ENCODE measurements around the gene ASIP. TPM values are rescaled to one million over a fixed set of nuclear protein-coding genes. Genes with fewer than 3 reads are reported as not detected.
A peak's percentile ranks its signal among the peaks of the same experiment; 100 is the strongest.
"Not testable (repeated sequence)": the region's sequence is repeated elsewhere in the genome, so short reads cannot be mapped to it uniquely, and the experiment has no call there.

ASIP gene
- total RNA-seq, 1 donor from 2014 or later, result not detected

GRCh38 chr20:34220561-34220960 lies 20.7 kb upstream of the ASIP start:
- DNase-seq (ENCODE audit: low read depth) (peak; percentile 67), FAIRE-seq (no peak)
- Histone ChIP-seq H3K4me3 (ENCODE audit: low read depth, low read length) (no peak overlapping the region), H3K36me3 (ENCODE audit: control insufficient read depth, insufficient read depth, low read length) (no peaks in the 10 kb centered on the region), H3K27me3 (ENCODE audit: control insufficient read depth, insufficient read depth, low read length) (no peaks in the 10 kb centered on the region)
- no peak for TF ChIP-seq CTCF (IDR thresholded peaks at IDR 0.05; ENCODE audit: insufficient read depth, low read length, severe bottlenecking)

- FAIRE-seq (no peak), DNase-seq (ENCODE audit: low read depth) (peak; percentile 70)
- no peak for TF ChIP-seq CTCF (IDR thresholded peaks at IDR 0.05; ENCODE audit: insufficient read depth, low read length, severe bottlenecking)
- Histone ChIP-seq H3K27me3 (ENCODE audit: control insufficient read depth, insufficient read depth, low read length) (no peaks in the 10 kb centered on the region), H3K36me3 (ENCODE audit: control insufficient read depth, insufficient read depth, low read length) (no peaks in the 10 kb centered on the region), H3K4me3 (ENCODE audit: low read depth, low read length) (no peak overlapping the region)
Observed at GRCh38 chr20:34222208-34222607, 19.0 kb upstream of the ASIP start.

DNA sequence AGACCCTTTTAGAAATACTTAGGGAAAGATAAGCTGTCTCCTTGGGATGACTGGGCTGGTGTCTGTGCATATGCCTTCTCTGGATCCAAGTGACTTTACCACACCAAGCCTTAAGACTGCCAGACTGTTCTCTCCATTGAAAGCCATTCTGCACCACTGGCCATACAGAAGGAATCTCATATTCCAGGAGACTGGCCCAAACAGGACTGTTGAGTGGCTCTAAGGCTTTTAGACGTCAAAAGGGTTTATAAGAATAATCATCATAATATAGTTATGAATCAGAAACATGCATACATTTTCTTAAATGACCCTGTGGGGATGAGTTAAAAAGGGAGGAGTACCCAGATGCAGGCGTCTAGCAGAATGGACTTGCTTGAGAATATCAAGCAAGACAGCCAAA lies 17.0 kb upstream of the ASIP start:
- H3K4me3 ChIP-seq (ENCODE audit: low read depth, low read length); FAIRE-seq; H3K27me3 ChIP-seq (ENCODE audit: control insufficient read depth, insufficient read depth, low read length); H3K36me3 ChIP-seq (ENCODE audit: control insufficient read depth, insufficient read depth, low read length); DNase-seq (ENCODE audit: low read depth): not testable (repeated sequence)

- Histone ChIP-seq H3K4me3 (ENCODE audit: low read depth, low read length) (no peak overlapping the region), H3K36me3 (ENCODE audit: control insufficient read depth, insufficient read depth, low read length) (no peaks in the 10 kb centered on the region), H3K27me3 (ENCODE audit: control insufficient read depth, insufficient read depth, low read length) (no peaks in the 10 kb centered on the region)
- no peak for TF ChIP-seq CTCF (IDR thresholded peaks at IDR 0.05; ENCODE audit: insufficient read depth, low read length, severe bottlenecking)
- FAIRE-seq (no peak), DNase-seq (ENCODE audit: low read depth) (no peak)
Observed at GRCh38 chr20:34231634-34232033, 9.6 kb upstream of the ASIP start.

GRCh38 chr20:34232494-34233087 lies 8.6 kb upstream of the ASIP start:
- no peak overlapping the region for H3K4me3 ChIP-seq (ENCODE audit: low read depth, low read length)
- H3K36me3 ChIP-seq (ENCODE audit: control insufficient read depth, insufficient read depth, low read length), result no peaks in the 10 kb centered on the region
- TF ChIP-seq CTCF (IDR thresholded peaks at IDR 0.05; ENCODE audit: insufficient read depth, low read length, severe bottlenecking), result no peak
- FAIRE-seq (no peak), DNase-seq (ENCODE audit: low read depth) (no peak)
- no peaks in the 10 kb centered on the region for H3K27me3 ChIP-seq (ENCODE audit: control insufficient read depth, insufficient read depth, low read length)

DNA sequence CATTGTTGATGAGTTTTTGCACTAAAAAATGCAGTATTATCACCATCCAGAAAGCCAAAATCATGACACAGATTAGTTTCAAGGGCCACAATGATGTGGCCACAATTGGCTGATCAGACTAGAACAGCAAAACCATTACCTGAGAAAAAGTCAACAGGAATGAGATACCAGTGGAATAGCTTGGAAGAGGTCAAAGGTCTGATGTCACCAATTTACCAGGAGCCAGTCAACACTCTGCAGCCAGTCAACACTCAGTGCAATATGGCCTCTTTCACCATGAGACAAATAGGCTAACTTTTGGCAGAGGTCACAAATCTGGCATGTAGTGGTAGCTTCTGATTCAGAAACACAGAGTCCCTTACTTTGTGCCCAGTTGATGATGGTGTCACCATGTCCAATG lies 7.5 kb upstream of the ASIP start:
- no peaks in the 10 kb centered on the region for H3K36me3 ChIP-seq (ENCODE audit: control insufficient read depth, insufficient read depth, low read length)
- FAIRE-seq (no peak), DNase-seq (ENCODE audit: low read depth) (no peak)
- H3K27me3 ChIP-seq (ENCODE audit: control insufficient read depth, insufficient read depth, low read length), result no peaks in the 10 kb centered on the region
- H3K4me3 ChIP-seq (ENCODE audit: low read depth, low read length), result no peak overlapping the region
- TF ChIP-seq CTCF (IDR thresholded peaks at IDR 0.05; ENCODE audit: insufficient read depth, low read length, severe bottlenecking), result no peak
